HG03045 (cell line): ENCODE results near the gene ZNRD2.

Source experiments
- ATAC-seq: cut with Tn5 transposase; IDR thresholded peaks from one replicate; pipeline ENCODE4 v1.9.1; 2021; ENCODE audit warnings: mild to moderate bottlenecking, moderate library complexity; ENCODE audit not compliant: unreplicated experiment

The ZNRD2 gene

GRCh38 chr11:65572356-65573051 lies 2.2 kb downstream of the ZNRD2 start, which contains the start of gene FAM89B:
TSS of gene FAM89B (plus strand) at chr11:65572538. CDS start at chr11:65572670, 132 bp downstream.
- no peak for ATAC-seq

GRCh38 chr11:65573391-65574079 lies 3.3 kb downstream of the ZNRD2 start:
- ATAC-seq, result no peak

GRCh38 chr11:65574109-65574810 lies 4.0 kb downstream of the ZNRD2 start:
- ATAC-seq, result peak; percentile 36

GRCh38 chr11:65574811-65575567 lies 4.7 kb downstream of the ZNRD2 start:
- ATAC-seq, result no peak

GRCh38 chr11:65575568-65576231 lies 5.4 kb downstream of the ZNRD2 start, which contains the start of gene EHBP1L1:
TSS of gene EHBP1L1 (plus strand) at chr11:65576053. CDS start at chr11:65576303, 250 bp downstream.
- ATAC-seq, result peak; percentile 19

- no peak for ATAC-seq
Measured at GRCh38 chr11:65576232-65576866, 6.1 kb downstream of the ZNRD2 start.

GRCh38 chr11:65576867-65577755 lies 6.8 kb downstream of the ZNRD2 start:
- no peak for ATAC-seq

- no peak for ATAC-seq
Measured at GRCh38 chr11:65577756-65578109, 7.5 kb downstream of the ZNRD2 start.

- no peak for ATAC-seq
Measured at GRCh38 chr11:65578134-65578533, 7.9 kb downstream of the ZNRD2 start.

GRCh38 chr11:65578667-65579066 lies 8.4 kb downstream of the ZNRD2 start:
- no peak for ATAC-seq

GRCh38 chr11:65579291-65579690 lies 9.0 kb downstream of the ZNRD2 start:
- ATAC-seq, result no peak

- no peak for ATAC-seq
Measured at GRCh38 chr11:65580031-65580692, 9.9 kb downstream of the ZNRD2 start.

GRCh38 chr11:65580756-65581155 lies 10.5 kb downstream of the ZNRD2 start:
- no peak for ATAC-seq

- ATAC-seq, result no peak
Measured at GRCh38 chr11:65581928-65582327, 11.7 kb downstream of the ZNRD2 start.

- no peak for ATAC-seq
Measured at GRCh38 chr11:65583589-65583988, 13.3 kb downstream of the ZNRD2 start.

- ATAC-seq, result no peak
Measured at GRCh38 chr11:65584106-65584505, 13.8 kb downstream of the ZNRD2 start.

- no peak for ATAC-seq
Measured at GRCh38 chr11:65584723-65585171, 14.5 kb downstream of the ZNRD2 start.
